Nephron (organoid): Measurements from ENCODE around the gene CT45A1.
"Not testable (repeated sequence)": the region's sequence is repeated elsewhere in the genome, so short reads cannot be mapped to it uniquely, and the experiment has no call there.

Source experiments
- H3K27ac Mint-ChIP-seq, 3 experiments: 2 replicates each; pipeline ENCODE4 v1.8.0; 2020; ENCODE audit warnings: mixed read lengths in 3 of 3, mild to moderate bottlenecking in 2 of 3, moderate library complexity in 1 of 3
- H3K27me3 Mint-ChIP-seq: 2 replicates; pipeline ENCODE4 v1.8.0; 2021; ENCODE audit warnings: low read depth, mild to moderate bottlenecking, moderate library complexity, mixed read lengths
- H3K36me3 Mint-ChIP-seq: 2 replicates; pipeline ENCODE4 v1.8.0; 2020; ENCODE audit warnings: low read depth, mixed read lengths
- H3K4me1 Mint-ChIP-seq: 2 replicates; pipeline ENCODE4 v1.8.0; 2020; ENCODE audit warnings: mixed read lengths
- H3K4me3 Mint-ChIP-seq, 3 experiments: 2 replicates each; pipeline ENCODE4 v1.8.0; 2020; ENCODE audit warnings: mild to moderate bottlenecking in 3 of 3, mixed read lengths in 3 of 3, moderate library complexity in 2 of 3
- H3K9me3 Mint-ChIP-seq: 2 replicates; pipeline ENCODE4 v1.8.0; 2020; ENCODE audit warnings: mixed read lengths
- CTCF ChIP-seq, 3 experiments: fragments of 200-600 bp; sonication (generic); IDR thresholded peaks; one replicate each; pipeline ENCODE4 v1.5.0; 2021; ENCODE audit warnings: antibody characterized with exemption in 3 of 3; ENCODE audit not compliant: unreplicated experiment in 3 of 3

The CT45A1 gene, protein sequence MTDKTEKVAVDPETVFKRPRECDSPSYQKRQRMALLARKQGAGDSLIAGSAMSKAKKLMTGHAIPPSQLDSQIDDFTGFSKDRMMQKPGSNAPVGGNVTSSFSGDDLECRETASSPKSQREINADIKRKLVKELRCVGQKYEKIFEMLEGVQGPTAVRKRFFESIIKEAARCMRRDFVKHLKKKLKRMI

GRCh38 chrX:135713183-135713689 is at the start of gene CT45A1:
Gene CT45A1 (plus strand): TSS chrX:135713639. CDS start chrX:135718941, 5,302 bp downstream.
- not testable (repeated sequence) for H3K4me3 Mint-ChIP-seq, H3K9me3 Mint-ChIP-seq, H3K36me3 Mint-ChIP-seq, H3K4me1 Mint-ChIP-seq, H3K27ac Mint-ChIP-seq, H3K27me3 Mint-ChIP-seq

DNA sequence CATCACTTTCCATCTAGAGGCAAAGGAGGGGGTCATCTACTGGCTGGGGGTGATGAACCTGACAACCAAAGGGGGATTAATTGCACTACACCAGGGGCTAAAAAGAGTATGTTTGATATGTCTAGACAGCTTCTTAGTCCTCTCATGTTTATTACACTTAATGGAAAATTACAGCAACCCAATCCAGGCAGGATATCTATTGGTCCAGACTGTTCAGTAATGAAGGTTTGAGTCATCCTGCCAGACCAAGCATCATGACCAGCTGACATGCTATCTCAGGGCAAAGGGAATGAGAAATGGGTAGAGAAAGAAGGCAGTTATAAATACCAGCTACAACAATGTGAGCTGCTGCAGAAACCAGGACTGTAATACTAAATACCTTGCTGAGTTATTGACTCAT is 40.5 kb upstream of the CT45A1 start:
- H3K27ac Mint-ChIP-seq, H3K4me1 Mint-ChIP-seq, H3K27me3 Mint-ChIP-seq, H3K4me3 Mint-ChIP-seq, H3K36me3 Mint-ChIP-seq: not testable (repeated sequence)
- H3K9me3 Mint-ChIP-seq, result peaks cover 14% of the 10 kb centered on the region

DNA sequence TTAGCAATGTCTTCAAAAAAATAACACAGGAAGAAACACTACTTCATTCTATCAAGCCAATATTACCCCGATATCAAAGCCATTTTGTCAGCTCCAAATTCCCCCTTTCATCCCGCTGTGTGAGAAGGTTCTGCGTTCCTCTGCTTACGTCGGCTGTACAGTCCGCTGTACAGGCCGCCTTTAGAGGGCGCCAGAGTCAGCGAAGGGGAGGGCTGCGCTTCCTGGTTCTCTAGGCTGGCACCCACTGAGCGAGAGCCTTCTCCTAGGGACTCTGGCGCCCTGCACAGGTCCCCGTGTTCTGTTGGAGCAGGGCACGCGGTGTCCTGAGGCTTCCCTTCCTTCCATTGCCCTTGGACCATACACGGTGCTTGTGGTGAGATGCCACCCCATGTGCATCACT is 25.3 kb upstream of the CT45A1 start:
- Mint-ChIP-seq H3K4me1 (no peaks in the 10 kb centered on the region), H3K4me3 (no peak overlapping the region), H3K36me3 (no peaks in the 10 kb centered on the region)

GRCh38 chrX:135695471-135695870 is 18.0 kb upstream of the CT45A1 start:
- Mint-ChIP-seq H3K9me3 (peaks cover 32% of the 10 kb centered on the region), H3K27me3 (peaks cover 5% of the 10 kb centered on the region), H3K4me3 (no peak overlapping the region), H3K4me1 (no peaks in the 10 kb centered on the region), H3K36me3 (no peaks in the 10 kb centered on the region), H3K27ac (no peak overlapping the region)
- TF ChIP-seq CTCF (IDR thresholded peaks at IDR 0.05; ENCODE audit: unreplicated experiment in 3 of 3), result no peak

More for the DNA sequence above, 25.3 kb upstream of the CT45A1 start:
- Mint-ChIP-seq H3K27me3 (peaks cover 4% of the 10 kb centered on the region), H3K27ac (no peak overlapping the region), H3K9me3 (peaks cover 31% of the 10 kb centered on the region)
- no peak for TF ChIP-seq CTCF (IDR thresholded peaks at IDR 0.05; ENCODE audit: unreplicated experiment in 3 of 3)

DNA sequence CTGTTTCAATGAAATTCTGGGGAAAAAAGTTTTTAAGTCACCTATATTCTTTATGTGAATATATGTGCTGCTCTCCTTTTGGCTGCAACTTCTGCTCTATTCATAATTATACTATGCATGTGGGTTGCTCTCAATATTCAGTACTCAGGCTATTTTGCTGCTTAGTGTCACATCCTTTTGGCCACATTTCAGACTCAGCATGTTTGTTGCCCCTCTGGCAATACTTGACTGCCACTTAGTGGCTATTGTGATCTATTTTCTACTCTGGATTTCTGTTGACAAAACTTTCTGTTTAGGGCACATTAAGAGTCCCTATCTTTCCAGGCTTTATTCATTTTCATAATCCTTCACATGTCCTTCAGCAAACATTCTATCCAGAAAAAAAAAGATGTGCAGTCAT is 15.8 kb upstream of the CT45A1 start:
- no peak overlapping the region for H3K4me3 Mint-ChIP-seq

GRCh38 chrX:135698924-135699323 is 14.5 kb upstream of the CT45A1 start:
- H3K36me3 Mint-ChIP-seq, result no peaks in the 10 kb centered on the region
- H3K27ac Mint-ChIP-seq, result no peak overlapping the region
- no peaks in the 10 kb centered on the region for H3K4me1 Mint-ChIP-seq
- peaks cover 5% of the 10 kb centered on the region for H3K27me3 Mint-ChIP-seq
- TF ChIP-seq CTCF (IDR thresholded peaks at IDR 0.05; ENCODE audit: unreplicated experiment in 3 of 3), result no peak
- no peak overlapping the region for H3K4me3 Mint-ChIP-seq
- peaks cover 25% of the 10 kb centered on the region for H3K9me3 Mint-ChIP-seq

More for the DNA sequence above, 15.8 kb upstream of the CT45A1 start:
- Mint-ChIP-seq H3K36me3 (no peaks in the 10 kb centered on the region), H3K4me1 (no peaks in the 10 kb centered on the region), H3K9me3 (peaks cover 25% of the 10 kb centered on the region), H3K27me3 (peaks cover 5% of the 10 kb centered on the region), H3K27ac (no peak overlapping the region)
- TF ChIP-seq CTCF (IDR thresholded peaks at IDR 0.05; ENCODE audit: unreplicated experiment in 3 of 3), result no peak

GRCh38 chrX:135707880-135708279 is 5.6 kb upstream of the CT45A1 start:
- Mint-ChIP-seq H3K9me3 (peaks cover 5% of the 10 kb centered on the region), H3K4me3 (no peak overlapping the region), H3K4me1 (no peaks in the 10 kb centered on the region), H3K36me3 (no peaks in the 10 kb centered on the region), H3K27ac (no peak overlapping the region), H3K27me3 (peaks cover 5% of the 10 kb centered on the region)
- TF ChIP-seq CTCF (IDR thresholded peaks at IDR 0.05; ENCODE audit: unreplicated experiment in 3 of 3), result no peak
